Measurements from ENCODE around the gene CYP2A7.

Gene CYP2A7

GRCh38 chr19:40921005-40921897 is 39.2 kb upstream of the CYP2A7 start (continued):
- TF ChIP-seq ZNF548 (tag by site-specific recombination; IDR thresholded peaks at IDR 0.05) = no peak; the same call in 1 of the 2 replicates
- TF ChIP-seq ZXDB (tag by site-specific recombination; IDR thresholded peaks at IDR 0.05) = peak; percentile 98
- TF ChIP-seq PRDM10 (tag by site-specific recombination; IDR thresholded peaks at IDR 0.05) = peak; percentile 99
- no peak for TF ChIP-seq ZNF302 (tag by site-specific recombination; IDR thresholded peaks at IDR 0.05; ENCODE audit: low read depth)
- TF ChIP-seq ZNF155 (tag by site-specific recombination; IDR thresholded peaks at IDR 0.05) = peak; percentile 71; the same call in 1 of the 2 replicates
- TF ChIP-seq ZSCAN5A (tag by site-specific recombination; IDR thresholded peaks at IDR 0.05) = peak; percentile 94
- peak; percentile 100 for TF ChIP-seq ZSCAN23 (tag by site-specific recombination; IDR thresholded peaks at IDR 0.05)
- TF ChIP-seq GLIS2 (tag by site-specific recombination; IDR thresholded peaks at IDR 0.05) = peak; percentile 99
- TF ChIP-seq ZNF394 (tag by site-specific recombination; IDR thresholded peaks at IDR 0.05; ENCODE audit: borderline replicate concordance) = peak; percentile 88
- peak; percentile 76 for TF ChIP-seq ZNF580 (tag by site-specific recombination; IDR thresholded peaks at IDR 0.05)
- peak; percentile 70 for TF ChIP-seq SP3 (tag by site-specific recombination; IDR thresholded peaks at IDR 0.05)
- TF ChIP-seq EGR2 (tag by site-specific recombination; IDR thresholded peaks at IDR 0.05; ENCODE audit: low read depth) = peak; percentile 78
- peak; percentile 98 for TF ChIP-seq BCL11A (tag by site-specific recombination; IDR thresholded peaks at IDR 0.05; ENCODE audit: low read depth)
- TF ChIP-seq HOXC10 (CRISPR knock-in tag; IDR thresholded peaks at IDR 0.05) = no peak
- peak; percentile 100 for TF ChIP-seq KLF17 (tag by site-specific recombination; IDR thresholded peaks at IDR 0.05)
- TF ChIP-seq INSM2 (tag by site-specific recombination; IDR thresholded peaks at IDR 0.05) = peak; percentile 100
- peak; percentile 91 for TF ChIP-seq ZNF2 (tag by site-specific recombination; IDR thresholded peaks at IDR 0.05)
- peak; percentile 100 for TF ChIP-seq PATZ1 (tag by site-specific recombination; IDR thresholded peaks at IDR 0.05)
- no peak for TF ChIP-seq ZNF404 (tag by site-specific recombination; IDR thresholded peaks at IDR 0.05)
- TF ChIP-seq ZNF23 (tag by site-specific recombination; IDR thresholded peaks at IDR 0.05; ENCODE audit: borderline replicate concordance) = peak; percentile 77; the same call in 1 of the 2 replicates
- no peak for TF ChIP-seq ZNF211 (tag by site-specific recombination; IDR thresholded peaks at IDR 0.05; ENCODE audit: low read depth)
- TF ChIP-seq ZNF521 (tag by site-specific recombination; IDR thresholded peaks at IDR 0.05) = no peak
- TF ChIP-seq ZBTB17 (tag by site-specific recombination; IDR thresholded peaks at IDR 0.05) = peak; percentile 99
- peak; percentile 99 for TF ChIP-seq TSHZ1 (tag by site-specific recombination; IDR thresholded peaks at IDR 0.05; ENCODE audit: borderline replicate concordance)
- TF ChIP-seq ZNF10 (tag by site-specific recombination; IDR thresholded peaks at IDR 0.05) = peak; percentile 88; the same call in 1 of the 2 replicates
